IMR-90 (cell line): ENCODE data around the gene TEK. TPM values are rescaled to one million over a fixed set of nuclear protein-coding genes. Genes with fewer than 3 reads are reported as not detected.

Experiments
- ATAC-seq: fragments of 200-7000 bp; cut with Tn5 transposase; 2 replicates; pipeline ENCODE4 v1.9.1; 2020; ENCODE audit warnings: low read depth, mild to moderate bottlenecking, moderate library complexity
- BruUV-seq: library from RNA; stranded (reverse); fragments of 400-500 nt; replicated peaks from 2 replicates; lab custom pipeline; 2021; lab: Mats Ljungman, UMichigan
- CTCF ChIA-PET: fragments of 300-600 bp; formaldehyde crosslinking; extraction: SDS; loops from one replicate; lab custom pipeline; 2021; ENCODE audit warnings: antibody characterized with exemption; lab: Yijun Ruan, JAX
- POLR2A ChIA-PET: fragments of 300-600 bp; sonication (Branson Sonifier 250); formaldehyde crosslinking; loops from one replicate; lab custom pipeline; 2022; ENCODE audit warnings: antibody characterized with exemption; ENCODE audit not compliant: unreplicated experiment; lab: Charles Lee
- DNase-seq: peaks from one replicate; pipeline ENCODE4 v3.0.0; 2013
- H2AFZ ChIP-seq: replicated peaks from 2 replicates; pipeline ENCODE3; 2013; ENCODE audit warnings: low read length, mild to moderate bottlenecking; ENCODE audit not compliant: poor library complexity
- H2AK5ac ChIP-seq: 2 replicates; pipeline ENCODE4 v1.6.1; 2013; ENCODE audit warnings: low read depth, low read length, inconsistent platforms
- H2AK9ac ChIP-seq: replicated peaks from 2 replicates; pipeline ENCODE3; 2013; ENCODE audit warnings: mild to moderate bottlenecking, low read depth, low read length, moderate library complexity; ENCODE audit not compliant: poor library complexity
- H2BK120ac ChIP-seq: 2 replicates; pipeline ENCODE4 v1.6.1; 2013; ENCODE audit warnings: low read depth, low read length, inconsistent platforms
- H2BK15ac ChIP-seq: 3 replicates; pipeline ENCODE4 v1.6.1; 2013; ENCODE audit warnings: low read depth, low read length, inconsistent platforms
- H2BK20ac ChIP-seq: 2 replicates; pipeline ENCODE4 v1.6.1; 2013; ENCODE audit warnings: low read depth, mild to moderate bottlenecking, inconsistent platforms, low read length, moderate library complexity
- H2BK5ac ChIP-seq: 2 replicates; pipeline ENCODE4 v1.6.1; 2013; ENCODE audit warnings: mild to moderate bottlenecking, low read depth, low read length, inconsistent platforms; ENCODE audit not compliant: poor library complexity, severe bottlenecking
- H3K14ac ChIP-seq: replicated peaks from 2 replicates; pipeline ENCODE4 v1.6.1; 2013; ENCODE audit warnings: low read depth, low read length, inconsistent platforms
- H3K18ac ChIP-seq: 2 replicates; pipeline ENCODE4 v1.6.1; 2013; ENCODE audit warnings: low read depth, low read length, control low read depth
- H3K23ac ChIP-seq: 2 replicates; pipeline ENCODE4 v1.6.1; 2013; ENCODE audit warnings: low read depth, low read length, inconsistent platforms
- H3K27ac ChIP-seq: 2 replicates; pipeline ENCODE4 v1.5.1; 2013; ENCODE audit warnings: mild to moderate bottlenecking, control low read depth, low read length; ENCODE audit not compliant: insufficient read depth
- H3K27me3 ChIP-seq: 2 replicates; pipeline ENCODE4 v1.6.1; 2013; ENCODE audit warnings: low read length; ENCODE audit not compliant: control insufficient read depth, insufficient read depth
- H3K36me3 ChIP-seq: 2 replicates; pipeline ENCODE4 v1.6.1; 2013; ENCODE audit warnings: low read length, mixed read lengths; ENCODE audit not compliant: control insufficient read depth, insufficient read depth
- H3K4ac ChIP-seq: 2 replicates; pipeline ENCODE4 v1.6.1; 2013; ENCODE audit warnings: low read depth, low read length, inconsistent platforms
- H3K4me1 ChIP-seq: 2 replicates; pipeline ENCODE4 v1.6.1; 2013; ENCODE audit warnings: low read length, mixed read lengths; ENCODE audit not compliant: control insufficient read depth, insufficient read depth
- H3K4me2 ChIP-seq: 2 replicates; pipeline ENCODE4 v1.6.1; 2013; ENCODE audit warnings: low read depth, mild to moderate bottlenecking, control low read depth, low read length, moderate library complexity
- H3K4me3 ChIP-seq: 2 replicates; pipeline ENCODE4 v1.5.1; 2013; ENCODE audit warnings: low read depth, mild to moderate bottlenecking, control low read depth, low read length, moderate library complexity; ENCODE audit not compliant: insufficient read depth
- H3K56ac ChIP-seq: 2 replicates; pipeline ENCODE4 v1.6.1; 2013; ENCODE audit warnings: low read length, inconsistent platforms; ENCODE audit not compliant: insufficient read depth; ENCODE audit errors: extremely low read depth
- H3K79me1 ChIP-seq, 2 experiments: 2 replicates each; pipeline ENCODE4 v1.6.1; 2013; ENCODE audit warnings: low read length in 2 of 2, inconsistent platforms in 1 of 2, low read depth in 1 of 2
- H3K9ac ChIP-seq: 2 replicates; pipeline ENCODE4 v1.6.1; 2013; ENCODE audit warnings: low read depth, low read length, control low read depth
- H3K9me1 ChIP-seq: 2 replicates; pipeline ENCODE4 v1.6.1; 2013; ENCODE audit warnings: low read length, inconsistent platforms; ENCODE audit not compliant: insufficient read depth
- H3K9me3 ChIP-seq: 2 replicates; pipeline ENCODE4 v1.6.1; 2013; ENCODE audit warnings: low read length; ENCODE audit not compliant: control insufficient read depth, insufficient read depth
- H4K20me1 ChIP-seq: 2 replicates; pipeline ENCODE4 v1.6.1; 2013; ENCODE audit warnings: low read length, inconsistent platforms; ENCODE audit not compliant: insufficient read depth
- H4K5ac ChIP-seq: 2 replicates; pipeline ENCODE4 v1.6.1; 2013; ENCODE audit warnings: mild to moderate bottlenecking, low read depth, low read length, control low read depth
- H4K8ac ChIP-seq, 2 experiments: 2 replicates each; pipeline ENCODE4 v1.6.1; 2013; ENCODE audit warnings: low read depth in 2 of 2, low read length in 2 of 2, control low read depth in 1 of 2, inconsistent platforms in 1 of 2
- H4K91ac ChIP-seq: 2 replicates; pipeline ENCODE4 v1.6.1; 2013; ENCODE audit warnings: low read depth, low read length, inconsistent platforms; ENCODE audit not compliant: insufficient read depth
- BHLHE40 ChIP-seq: fragments of 150-350 bp; IDR thresholded peaks from 2 replicates; pipeline ENCODE4 v1.6.1; 2016; ENCODE audit warnings: mild to moderate bottlenecking, low read depth, low read length
- CEBPB ChIP-seq: IDR thresholded peaks from 2 replicates; pipeline ENCODE4 v1.6.1; 2012; ENCODE audit warnings: low read depth, low read length, improper control_type of control experiment
- CHD1 ChIP-seq: IDR thresholded peaks from 2 replicates; pipeline ENCODE4 v1.6.1; 2012; ENCODE audit warnings: low read depth, low read length, improper control_type of control experiment
- FOS ChIP-seq: fragments of 150-350 bp; IDR thresholded peaks from 2 replicates; pipeline ENCODE4 v1.6.1; 2016; ENCODE audit warnings: low read depth, low read length
- MAZ ChIP-seq: IDR thresholded peaks from 2 replicates; pipeline ENCODE4 v1.6.1; 2012; ENCODE audit warnings: low read depth, mild to moderate bottlenecking, low read length, improper control_type of control experiment, moderate library complexity, borderline replicate concordance
- MXI1 ChIP-seq: IDR thresholded peaks from 2 replicates; pipeline ENCODE4 v1.6.1; 2012; ENCODE audit warnings: low read depth, mild to moderate bottlenecking, low read length, moderate library complexity, borderline replicate concordance
- NFE2L2 ChIP-seq: fragments of 150-350 bp; IDR thresholded peaks from 2 replicates; pipeline ENCODE4 v1.6.1; 2016; ENCODE audit warnings: low read depth, mild to moderate bottlenecking, low read length
- POLR2A ChIP-seq: IDR thresholded peaks from 2 replicates; pipeline ENCODE4 v1.6.1; 2012; ENCODE audit warnings: mild to moderate bottlenecking, low read depth, low read length
- RCOR1 ChIP-seq: IDR thresholded peaks from 2 replicates; pipeline ENCODE4 v1.6.1; 2012; ENCODE audit warnings: mild to moderate bottlenecking, low read length, improper control_type of control experiment; ENCODE audit not compliant: insufficient replicate concordance
- RFX5 ChIP-seq: IDR thresholded peaks from 2 replicates; pipeline ENCODE4 v1.8.0; 2012; ENCODE audit warnings: low read depth, mild to moderate bottlenecking, low read length, moderate library complexity
- SMC3 ChIP-seq: fragments of 150-350 bp; IDR thresholded peaks from 2 replicates; pipeline ENCODE4 v1.6.1; 2016; ENCODE audit warnings: low read depth, mild to moderate bottlenecking, antibody characterized with exemption, low read length, moderate library complexity
- WGBS, 2 experiments: methylation state at CpG; one replicate each; pipeline versions ENCODE4 v1.1.5 to v1.1.7; 2013; ENCODE audit warnings: missing lambda C conversion rate in 2 of 2; ENCODE audit not compliant: insufficient read length in 1 of 2; ENCODE audit errors: extremely low coverage in 2 of 2; 5-methylcytosine and 5-hydroxymethylcytosine counted together
- dilution Hi-C: fragments of 300-500 bp; cut with HindIII; formaldehyde crosslinking; loops from one replicate; pipeline ENCODE4 v1.14.3; 2018; ENCODE audit warnings: low sequenced_read_pairs; ENCODE audit not compliant: unreplicated experiment
- in situ Hi-C: fragments of 300-500 bp; cut with MboI; formaldehyde crosslinking; loops from 3 replicates; pipeline ENCODE4 v1.14.3; 2019; ENCODE audit warnings: low sequenced_read_pairs, inconsistent platforms, mixed read lengths
- intact Hi-C: fragments of 100-400 bp; cut with micrococcal nuclease; formaldehyde crosslinking; loops from 2 replicates; pipeline ENCODE4 v1.10.0; 2022
- polyA plus RNA-seq, 3 experiments: library from polyadenylated mRNA; depleted of rRNA; stranded (reverse); fragments of >200 nt; gene quantifications; 2 replicates each; pipeline ENCODE4 v1.2.3, GENCODE V29; 2012; ENCODE audit warnings: low replicate concordance in 1 of 3
- total RNA-seq: library from RNA; depleted of rRNA; stranded (reverse); fragments of >200 nt; gene quantifications from 2 replicates; pipeline ENCODE4 v1.2.3, GENCODE V29; 2012
- TF ChIP-seq, protein P1 (sequence below): fragments of 150-350 bp; IDR thresholded peaks from 2 replicates; pipeline ENCODE4 v1.6.1; 2017; ENCODE audit warnings: mild to moderate bottlenecking, antibody characterized with exemption, low read length, low read depth
- TF ChIP-seq, protein P2 (sequence below): fragments of 150-350 bp; IDR thresholded peaks from 2 replicates; pipeline ENCODE4 v1.6.1; 2016; ENCODE audit warnings: low read depth, mild to moderate bottlenecking, low read length, moderate library complexity, borderline replicate concordance
- TF ChIP-seq, protein P3 (sequence below): conservative IDR thresholded peaks from 2 replicates; pipeline ENCODE4 v1.5.1; 2012; ENCODE audit warnings: mild to moderate bottlenecking, low read depth, low read length, improper control_type of control experiment

Gene TEK
- total and polyA plus RNA-seq, 2 of the 4 experiments (the other 2 are of a cell fraction): 6.3 to 11.7 TPM

GRCh38 chr9:27273186-27273585 is 164.2 kb downstream of the TEK start:
- H3K4me1 ChIP-seq: peaks cover 4% of the 10 kb centered on the region
- TF ChIP-seq SMC3 (no peak), FOS (no peak), MXI1 (no peak), CHD1 (no peak), NFE2L2 (no peak), BHLHE40 (no peak), RCOR1 (no peak), MAZ (no peak), CEBPB (no peak), POLR2A (no peak), RFX5 (no peak)
- TF ChIP-seq, protein P1, sequence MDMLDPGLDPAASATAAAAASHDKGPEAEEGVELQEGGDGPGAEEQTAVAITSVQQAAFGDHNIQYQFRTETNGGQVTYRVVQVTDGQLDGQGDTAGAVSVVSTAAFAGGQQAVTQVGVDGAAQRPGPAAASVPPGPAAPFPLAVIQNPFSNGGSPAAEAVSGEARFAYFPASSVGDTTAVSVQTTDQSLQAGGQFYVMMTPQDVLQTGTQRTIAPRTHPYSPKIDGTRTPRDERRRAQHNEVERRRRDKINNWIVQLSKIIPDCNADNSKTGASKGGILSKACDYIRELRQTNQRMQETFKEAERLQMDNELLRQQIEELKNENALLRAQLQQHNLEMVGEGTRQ: no peak
- TF ChIP-seq, protein P2, sequence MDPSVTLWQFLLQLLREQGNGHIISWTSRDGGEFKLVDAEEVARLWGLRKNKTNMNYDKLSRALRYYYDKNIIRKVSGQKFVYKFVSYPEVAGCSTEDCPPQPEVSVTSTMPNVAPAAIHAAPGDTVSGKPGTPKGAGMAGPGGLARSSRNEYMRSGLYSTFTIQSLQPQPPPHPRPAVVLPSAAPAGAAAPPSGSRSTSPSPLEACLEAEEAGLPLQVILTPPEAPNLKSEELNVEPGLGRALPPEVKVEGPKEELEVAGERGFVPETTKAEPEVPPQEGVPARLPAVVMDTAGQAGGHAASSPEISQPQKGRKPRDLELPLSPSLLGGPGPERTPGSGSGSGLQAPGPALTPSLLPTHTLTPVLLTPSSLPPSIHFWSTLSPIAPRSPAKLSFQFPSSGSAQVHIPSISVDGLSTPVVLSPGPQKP: no peak
- TF ChIP-seq, protein P3, sequence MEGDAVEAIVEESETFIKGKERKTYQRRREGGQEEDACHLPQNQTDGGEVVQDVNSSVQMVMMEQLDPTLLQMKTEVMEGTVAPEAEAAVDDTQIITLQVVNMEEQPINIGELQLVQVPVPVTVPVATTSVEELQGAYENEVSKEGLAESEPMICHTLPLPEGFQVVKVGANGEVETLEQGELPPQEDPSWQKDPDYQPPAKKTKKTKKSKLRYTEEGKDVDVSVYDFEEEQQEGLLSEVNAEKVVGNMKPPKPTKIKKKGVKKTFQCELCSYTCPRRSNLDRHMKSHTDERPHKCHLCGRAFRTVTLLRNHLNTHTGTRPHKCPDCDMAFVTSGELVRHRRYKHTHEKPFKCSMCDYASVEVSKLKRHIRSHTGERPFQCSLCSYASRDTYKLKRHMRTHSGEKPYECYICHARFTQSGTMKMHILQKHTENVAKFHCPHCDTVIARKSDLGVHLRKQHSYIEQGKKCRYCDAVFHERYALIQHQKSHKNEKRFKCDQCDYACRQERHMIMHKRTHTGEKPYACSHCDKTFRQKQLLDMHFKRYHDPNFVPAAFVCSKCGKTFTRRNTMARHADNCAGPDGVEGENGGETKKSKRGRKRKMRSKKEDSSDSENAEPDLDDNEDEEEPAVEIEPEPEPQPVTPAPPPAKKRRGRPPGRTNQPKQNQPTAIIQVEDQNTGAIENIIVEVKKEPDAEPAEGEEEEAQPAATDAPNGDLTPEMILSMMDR: no peak
- no peak overlapping the region for H3K4me3 ChIP-seq
- H4K5ac ChIP-seq: no peak overlapping the region; the same call in 1 of the 2 replicates
- H2BK15ac ChIP-seq: no peak overlapping the region
- no peak overlapping the region for H4K91ac ChIP-seq
- ATAC-seq: no peak
- WGBS, 2 experiments: no CpG with 5 or more reads among the region's 1 CpG
- no peak overlapping the region for H3K56ac ChIP-seq
- H3K4ac ChIP-seq: no peak overlapping the region
- H3K36me3 ChIP-seq: no peaks in the 10 kb centered on the region
- dilution Hi-C loops: no loop called here
- no TSS peak for BruUV-seq
- H2BK5ac ChIP-seq: no peak overlapping the region
- H2BK20ac ChIP-seq: no peak overlapping the region
- no peaks in the 10 kb centered on the region for H4K20me1 ChIP-seq
- H3K9ac ChIP-seq: no peak overlapping the region
- no peak overlapping the region for H3K23ac ChIP-seq
- no peaks in the 10 kb centered on the region for H3K27me3 ChIP-seq
- no peaks in the 10 kb centered on the region for H3K9me1 ChIP-seq
- DNase-seq: no peak
- H3K14ac ChIP-seq: no peak overlapping the region
- ChIA-PET CTCF (interaction anchor here (0.6 kb wide), 1 partner anchor 60 kb away, joined by 3 read pairs; no protein-coding TSS in a partner anchor), POLR2A (interaction anchor here (0.6 kb wide), 1 partner anchor 401 kb away, joined by 5 read pairs; no protein-coding TSS in a partner anchor)
- no peak overlapping the region for H3K4me2 ChIP-seq
- no peak overlapping the region for H2AK9ac ChIP-seq
- H2AK5ac ChIP-seq: no peak overlapping the region
- no peaks in the 10 kb centered on the region for H3K9me3 ChIP-seq
- H3K27ac ChIP-seq: no peak overlapping the region
- H4K8ac ChIP-seq: no peak overlapping the region
- H2BK120ac ChIP-seq: no peak overlapping the region
- no peak overlapping the region for H2AFZ ChIP-seq
- H3K79me1 ChIP-seq: no peaks in the 10 kb centered on the region
- H3K18ac ChIP-seq: 0 out of 2 replicates have a peak overlapping the region, but pooled peaks have one; percentile 54
- in situ Hi-C loops: loop anchor here (10.0 kb wide), 1 partner anchor 528 kb away; no protein-coding TSS in a partner anchor
- intact Hi-C loops: no loop called here
